ENCODE data around the gene HMCN1. TPM values are rescaled to one million over a fixed set of nuclear protein-coding genes. Genes with fewer than 3 reads are reported as not detected.

The HMCN1 gene
- total and polyA plus RNA-seq, 12 donors, result 0.56 to 5.8 (median 2.7) TPM

GRCh38 chr1:185969028-185969427 lies 234.8 kb downstream of the HMCN1 start:
- DNase-seq, result no peak
- no peak for TF ChIP-seq CTCF (IDR thresholded peaks at IDR 0.05)
- no peak for TF ChIP-seq POLR2A (IDR thresholded peaks at IDR 0.05)
- intact Hi-C loops (cut with DNase I), result no loop called here
- no peaks in the 10 kb centered on the region for H3K27me3 ChIP-seq
- no peaks in the 10 kb centered on the region for H3K36me3 ChIP-seq (replicated peaks in 1 of 2)
- H3K9me3 ChIP-seq (replicated peaks in 1 of 3), result no peaks in the 10 kb centered on the region
- WGBS, 4 donors, result 64 to 75% (median 69%) methylated on average over 4 of the region's 4 CpGs
- H3K4me3 ChIP-seq, result no peak overlapping the region
- H3K27ac ChIP-seq, result no peak overlapping the region
- no peaks in the 10 kb centered on the region for H3K4me1 ChIP-seq (replicated peaks in 1 of 2)

GRCh38 chr1:185969524-185969991 lies 235.4 kb downstream of the HMCN1 start:
- Histone ChIP-seq H3K9me3 (replicated peaks in 1 of 3) (no peaks in the 10 kb centered on the region), H3K4me3 (no peak overlapping the region), H3K4me1 (replicated peaks in 1 of 2) (no peaks in the 10 kb centered on the region), H3K36me3 (replicated peaks in 1 of 2) (no peaks in the 10 kb centered on the region), H3K27ac (no peak overlapping the region), H3K27me3 (no peaks in the 10 kb centered on the region)
- no peak for DNase-seq
- intact Hi-C loops (cut with DNase I), result no loop called here
- TF ChIP-seq POLR2A (IDR thresholded peaks at IDR 0.05) (no peak), CTCF (IDR thresholded peaks at IDR 0.05) (no peak)

- no peaks in the 10 kb centered on the region for H3K4me1 ChIP-seq (replicated peaks in 1 of 2)
- no peak for DNase-seq
- no peak overlapping the region for H3K4me3 ChIP-seq
- no peaks in the 10 kb centered on the region for H3K27me3 ChIP-seq
- 55 to 59% (median 56%) methylated on average over 1 of the region's 1 CpG for WGBS, 4 donors
- intact Hi-C loops (cut with DNase I), result no loop called here
- no peaks in the 10 kb centered on the region for H3K9me3 ChIP-seq (replicated peaks in 1 of 3)
- TF ChIP-seq POLR2A (IDR thresholded peaks at IDR 0.05) (no peak), CTCF (IDR thresholded peaks at IDR 0.05) (no peak)
- H3K27ac ChIP-seq, result no peak overlapping the region
- no peaks in the 10 kb centered on the region for H3K36me3 ChIP-seq (replicated peaks in 1 of 2)
Observed at GRCh38 chr1:185971688-185972087, 237.5 kb downstream of the HMCN1 start.

- Histone ChIP-seq H3K4me3 (no peak overlapping the region), H3K9me3 (replicated peaks in 1 of 3) (no peaks in the 10 kb centered on the region), H3K27ac (no peak overlapping the region), H3K4me1 (replicated peaks in 1 of 2) (no peaks in the 10 kb centered on the region), H3K36me3 (replicated peaks in 1 of 2) (no peaks in the 10 kb centered on the region), H3K27me3 (no peaks in the 10 kb centered on the region)
- DNase-seq, result no peak
- no peak for TF ChIP-seq POLR2A (IDR thresholded peaks at IDR 0.05)
- no peak for TF ChIP-seq CTCF (IDR thresholded peaks at IDR 0.05)
- 85 to 93% (median 88%) methylated on average over 3 of the region's 3 CpGs for WGBS, 4 donors
- intact Hi-C loops (cut with DNase I), result no loop called here
Observed at GRCh38 chr1:185972096-185972850, 238.1 kb downstream of the HMCN1 start.

Data from adrenal gland (tissue), 12 donors.